ENCODE results near the gene SULT2B1. TPM values are rescaled to one million over a fixed set of nuclear protein-coding genes. Genes with fewer than 3 reads are reported as not detected.
A peak's percentile ranks its signal among the peaks of the same experiment; 100 is the strongest.
"Not testable (repeated sequence)": the region's sequence is repeated elsewhere in the genome, so short reads cannot be mapped to it uniquely, and the experiment has no call there.

SULT2B1 gene
- total RNA-seq, 2 experiments from 2014 or later = not detected

- no peak overlapping the region for H3K4me3 Mint-ChIP-seq
- intact Hi-C loops (cut with micrococcal nuclease) = loop anchor here (10.0 kb wide), 1 partner anchor 244 kb away; the partner anchor contains the start of gene PPP1R15A
- TF ChIP-seq CTCF (IDR thresholded peaks at IDR 0.05) = no peak
- POLR2A ChIA-PET = interaction anchor here (9.6 kb wide), 1 partner anchor 12 kb away, joined by 154 read pairs; the partner anchor contains the start of genes FAM83E, RPL18 and SPHK2
- peaks cover 42% of the 10 kb centered on the region for H3K4me1 Mint-ChIP-seq (ENCODE audit: low read depth)
- no peak for DNase-seq
- ATAC-seq = no peak
- no peaks in the 10 kb centered on the region for H3K27me3 Mint-ChIP-seq
- CTCF ChIA-PET = no interaction called here
- H3K9me3 Mint-ChIP-seq = no peaks in the 10 kb centered on the region
- H3K36me3 Mint-ChIP-seq (ENCODE audit: low read depth) = peaks cover 4% of the 10 kb centered on the region
- peak overlapping the region; percentile 38 for H3K27ac Mint-ChIP-seq
These were observed 79.3 kb downstream of the SULT2B1 start for GRCh38 chr19:48631225-48631624.

GRCh38 chr19:48632286-48632685 lies 80.3 kb downstream of the SULT2B1 start:
- peaks cover 41% of the 10 kb centered on the region for H3K4me1 Mint-ChIP-seq (ENCODE audit: low read depth)
- POLR2A ChIA-PET = interaction anchor here (2.0 to 9.6 kb wide), 2 partner anchors 12 to 13 kb away, joined by 8 to 154 read pairs; partner anchors contain the start of genes FAM83E, RPL18 and SPHK2
- intact Hi-C loops (cut with micrococcal nuclease) = loop anchor here (10.0 kb wide), 1 partner anchor 243 kb away; the partner anchor contains the start of gene PPP1R15A
- H3K36me3 Mint-ChIP-seq (ENCODE audit: low read depth); ATAC-seq; H3K4me3 Mint-ChIP-seq; DNase-seq; H3K27me3 Mint-ChIP-seq; H3K9me3 Mint-ChIP-seq: not testable (repeated sequence)
- peak overlapping the region; percentile 28 for H3K27ac Mint-ChIP-seq
- CTCF ChIA-PET = interaction anchor here (0.8 to 0.9 kb wide), 2 partner anchors 14 to 23 kb away, joined by 3 read pairs; partner anchors contain the start of gene CA11

GRCh38 chr19:48632692-48633147 lies 80.7 kb downstream of the SULT2B1 start:
- Mint-ChIP-seq H3K36me3 (ENCODE audit: low read depth) (peaks cover 2% of the 10 kb centered on the region), H3K4me3 (no peak overlapping the region), H3K27me3 (no peaks in the 10 kb centered on the region), H3K9me3 (no peaks in the 10 kb centered on the region), H3K4me1 (ENCODE audit: low read depth) (peaks cover 38% of the 10 kb centered on the region), H3K27ac (peak overlapping the region; percentile 28)
- ChIA-PET CTCF (interaction anchor here (0.8 to 0.9 kb wide), 2 partner anchors 13 to 24 kb away, joined by 3 read pairs; partner anchors contain the start of gene CA11), POLR2A (interaction anchor here (0.6 to 9.6 kb wide), 3 partner anchors 12 to 340 kb away, joined by 4 to 154 read pairs (median 8); partner anchors contain the start of genes FAM83E, RPL18 and SPHK2)
- TF ChIP-seq CTCF (IDR thresholded peaks at IDR 0.05) = no peak
- no peak for ATAC-seq
- intact Hi-C loops (cut with micrococcal nuclease) = loop anchor here (10.0 kb wide), 1 partner anchor 242 kb away; the partner anchor contains the start of gene PPP1R15A
- peak; percentile 45 for DNase-seq

- no peak for TF ChIP-seq CTCF (IDR thresholded peaks at IDR 0.05)
- H3K27ac Mint-ChIP-seq = peak overlapping the region; percentile 94
- DNase-seq (no peak), ATAC-seq (no peak)
- intact Hi-C loops (cut with micrococcal nuclease) = loop anchor here (10.0 kb wide), 1 partner anchor 241 kb away; the partner anchor contains the start of gene PPP1R15A
- ChIA-PET POLR2A (interaction anchor here (0.6 to 9.6 kb wide), 5 partner anchors 11 to 339 kb away, joined by 3 to 154 read pairs (median 4); partner anchors contain the start of genes CA11, FAM83E, RPL18 and SPHK2), CTCF (interaction anchor here (0.7 to 1.8 kb wide), 5 partner anchors 10 to 14 kb away, joined by 3 to 11 read pairs (median 4); partner anchors contain the start of genes CA11, RPL18 and SPHK2)
- no peaks in the 10 kb centered on the region for H3K9me3 Mint-ChIP-seq
- H3K36me3 Mint-ChIP-seq (ENCODE audit: low read depth) = peaks cover 4% of the 10 kb centered on the region
- H3K27me3 Mint-ChIP-seq = no peaks in the 10 kb centered on the region
- H3K4me1 Mint-ChIP-seq (ENCODE audit: low read depth) = peaks cover 45% of the 10 kb centered on the region
- peak overlapping the region; percentile 77 for H3K4me3 Mint-ChIP-seq
These were observed 81.4 kb downstream of the SULT2B1 start for GRCh38 chr19:48633148-48634035.

GRCh38 chr19:48634036-48634342 lies 82.0 kb downstream of the SULT2B1 start:
- CTCF ChIA-PET = interaction anchor here (0.7 to 1.8 kb wide), 4 partner anchors 10 to 15 kb away, joined by 3 to 11 read pairs (median 4); partner anchors contain the start of genes CA11, RPL18 and SPHK2
- Mint-ChIP-seq H3K9me3 (no peaks in the 10 kb centered on the region), H3K4me3 (peak overlapping the region; percentile 77), H3K27me3 (no peaks in the 10 kb centered on the region), H3K36me3 (ENCODE audit: low read depth) (peaks cover 8% of the 10 kb centered on the region), H3K4me1 (ENCODE audit: low read depth) (peaks cover 51% of the 10 kb centered on the region), H3K27ac (peak overlapping the region; percentile 94)
- no peak for TF ChIP-seq CTCF (IDR thresholded peaks at IDR 0.05)
- intact Hi-C loops (cut with micrococcal nuclease) = loop anchor here (10.0 kb wide), 1 partner anchor 241 kb away; the partner anchor contains the start of gene PPP1R15A
- no peak for DNase-seq
- POLR2A ChIA-PET = interaction anchor here (0.8 to 9.6 kb wide), 4 partner anchors 10 to 41 kb away, joined by 3 to 154 read pairs (median 6); partner anchors contain the start of genes CA11, FAM83E, RPL18 and SPHK2
- ATAC-seq = no peak

Measured in activated CD8-positive, alpha-beta T cell treated with anti-CD3 and anti-CD28 coated beads for 36 hours (primary cell).